Transverse colon (tissue), 4 donors: ENCODE data around the gene DNAJC28. TPM values are rescaled to one million over a fixed set of nuclear protein-coding genes. Genes with fewer than 3 reads are reported as not detected.

Experiments
- DNase-seq: peaks from one replicate; pipeline ENCODE4 v3.0.0-alpha.2; 2019
- H3K27ac ChIP-seq, 4 donors: fragments of 200-600 bp; sonication (generic); 2 replicates each; pipeline ENCODE4 v1.5.1; 2016 to 2018; ENCODE audit warnings: inconsistent platforms in 4 of 4
- H3K27me3 ChIP-seq: fragments of 200-600 bp; sonication (generic); 2 replicates; pipeline ENCODE4 v1.5.1; 2017; ENCODE audit warnings: inconsistent platforms
- H3K36me3 ChIP-seq, 4 donors: fragments of 200-600 bp; sonication (generic); 2 replicates each; pipeline ENCODE4 v1.5.1; 2017 to 2019; ENCODE audit warnings: inconsistent platforms in 4 of 4
- H3K4me1 ChIP-seq, 4 donors: fragments of 200-600 bp; sonication (generic); 2 replicates each; pipeline ENCODE4 v1.5.1; 2017 to 2020; ENCODE audit warnings: inconsistent platforms in 4 of 4
- H3K4me3 ChIP-seq, 4 donors: fragments of 200-600 bp; sonication (generic); 1 replicate in 1 of 4; 2 replicates in 3 of 4; pipeline versions ENCODE4 v1.5.1 to v1.6.1; 2017 to 2019; ENCODE audit warnings: inconsistent platforms in 4 of 4
- H3K9me3 ChIP-seq, 2 donors: fragments of 200-600 bp; sonication (generic); 2 replicates each; pipeline ENCODE4 v1.5.1; 2017 to 2019; ENCODE audit warnings: inconsistent platforms in 2 of 2
- EP300 ChIP-seq: sonication (generic); formaldehyde crosslinking; IDR thresholded peaks from one replicate; pipeline ENCODE4 v1.6.1; 2017; ENCODE audit warnings: antibody characterized with exemption, low read depth
- POLR2A ChIP-seq: fragments of 450-650 bp; IDR thresholded peaks from one replicate; pipeline ENCODE4 v1.6.1; 2016; ENCODE audit warnings: antibody characterized with exemption, mild to moderate bottlenecking, moderate library complexity
- POLR2AphosphoS5 ChIP-seq, 3 donors: sonication (generic); formaldehyde crosslinking; IDR thresholded peaks; one replicate each; pipeline ENCODE4 v1.6.1; 2016; ENCODE audit warnings: antibody characterized with exemption in 3 of 3
- WGBS, 2 donors: methylation state at CpG; one replicate each; pipeline ENCODE4 v1.1.5; 2018; ENCODE audit warnings: low coverage in 1 of 2; 5-methylcytosine and 5-hydroxymethylcytosine counted together
- in situ Hi-C, 4 donors: fragments of 200-750 bp; cut with MboI; loops; one replicate each; pipeline versions ENCODE4 v1.15.0 to v1.15.1; 2017; ENCODE audit warnings: low sequenced_read_pairs in 3 of 4, low pct_ligation_motif_present in 1 of 4, low pct_unique_long_range_greater_than_20kb in 1 of 4
- intact Hi-C: fragments of 100-400 bp; cut with DNase I; formaldehyde crosslinking; loops from one replicate; pipeline ENCODE4 v1.15.1; 2023; ENCODE audit warnings: low total_unique reads
- total RNA-seq, 4 donors: library from RNA; depleted of rRNA; stranded (reverse); fragments of >200 nt; gene quantifications; one replicate each; pipeline ENCODE4 v1.1.0, GENCODE V29; 2016
- TF ChIP-seq, protein P1 (sequence below), 5 experiments: fragments of 200-600 bp in 3 of 5; fragments of 450-650 bp in 2 of 5; sonication (generic) in 3 of 5; IDR thresholded peaks; 1 replicate in 2 of 5; 2 replicates in 3 of 5; pipeline ENCODE4 v1.5.1; 2016 to 2017; ENCODE audit warnings: antibody characterized with exemption in 5 of 5, inconsistent platforms in 3 of 5, mild to moderate bottlenecking in 2 of 5, moderate library complexity in 1 of 5

DNAJC28 gene
- total RNA-seq, 4 donors from 2014 or later: 3.0 to 3.7 TPM; not detected in 2

DNA sequence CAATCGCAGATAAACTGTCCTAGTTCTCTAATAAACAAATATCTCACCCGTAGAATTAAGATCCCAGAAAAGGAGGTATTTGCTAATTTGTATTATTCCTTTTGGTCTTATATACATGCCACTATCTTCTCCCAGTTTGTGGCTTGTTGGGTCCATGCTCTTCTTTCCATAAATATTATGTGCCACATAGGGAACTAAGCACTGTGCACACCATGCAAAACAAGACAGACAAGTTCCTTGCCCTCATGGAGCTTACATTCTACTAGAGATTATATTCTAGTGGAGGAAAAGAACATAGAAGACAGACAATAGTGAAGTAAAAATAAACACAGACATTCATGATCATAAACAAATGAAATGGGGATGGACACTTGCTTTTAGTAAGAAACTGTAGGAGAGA, 45.7 kb upstream of the DNAJC28 start:
- Histone ChIP-seq H3K27ac (no peak overlapping the region), H3K36me3 (peaks cover 0 to 37% (median 14%) of the 10 kb centered on the region in 4 donors), H3K4me3 (no peak overlapping the region), H3K4me1 (peaks cover 11 to 17% (median 16%) of the 10 kb centered on the region in 4 donors), H3K9me3 (no peaks in the 10 kb centered on the region), H3K27me3 (no peaks in the 10 kb centered on the region)
- intact Hi-C loops: no loop called here
- TF ChIP-seq EP300 (no peak), POLR2A (no peak), POLR2AphosphoS5 (IDR thresholded peaks at IDR 0.05) (no peak)
- TF ChIP-seq, protein P1, sequence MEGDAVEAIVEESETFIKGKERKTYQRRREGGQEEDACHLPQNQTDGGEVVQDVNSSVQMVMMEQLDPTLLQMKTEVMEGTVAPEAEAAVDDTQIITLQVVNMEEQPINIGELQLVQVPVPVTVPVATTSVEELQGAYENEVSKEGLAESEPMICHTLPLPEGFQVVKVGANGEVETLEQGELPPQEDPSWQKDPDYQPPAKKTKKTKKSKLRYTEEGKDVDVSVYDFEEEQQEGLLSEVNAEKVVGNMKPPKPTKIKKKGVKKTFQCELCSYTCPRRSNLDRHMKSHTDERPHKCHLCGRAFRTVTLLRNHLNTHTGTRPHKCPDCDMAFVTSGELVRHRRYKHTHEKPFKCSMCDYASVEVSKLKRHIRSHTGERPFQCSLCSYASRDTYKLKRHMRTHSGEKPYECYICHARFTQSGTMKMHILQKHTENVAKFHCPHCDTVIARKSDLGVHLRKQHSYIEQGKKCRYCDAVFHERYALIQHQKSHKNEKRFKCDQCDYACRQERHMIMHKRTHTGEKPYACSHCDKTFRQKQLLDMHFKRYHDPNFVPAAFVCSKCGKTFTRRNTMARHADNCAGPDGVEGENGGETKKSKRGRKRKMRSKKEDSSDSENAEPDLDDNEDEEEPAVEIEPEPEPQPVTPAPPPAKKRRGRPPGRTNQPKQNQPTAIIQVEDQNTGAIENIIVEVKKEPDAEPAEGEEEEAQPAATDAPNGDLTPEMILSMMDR (IDR thresholded peaks at IDR 0.05): no peak
- no peak for DNase-seq
- WGBS, 2 donors: 79 to 96% methylated on average over 2 of the region's 2 CpGs
- in situ Hi-C loops: no loop called here

GRCh38 chr21:33531007-33531406, 39.5 kb upstream of the DNAJC28 start:
- H3K36me3 ChIP-seq: peaks cover 0 to 70% (median 22%) of the 10 kb centered on the region in 4 donors

GRCh38 chr21:33522953-33523349, 31.4 kb upstream of the DNAJC28 start:
- H3K36me3 ChIP-seq: peaks cover 0 to 40% (median 9%) of the 10 kb centered on the region in 4 donors
- WGBS, 2 donors: 67 to 86% methylated on average over 1 of the region's 1 CpG

More at GRCh38 chr21:33531007-33531406, 39.5 kb upstream of the DNAJC28 start:
- Histone ChIP-seq H3K27ac (no peak overlapping the region), H3K9me3 (no peaks in the 10 kb centered on the region), H3K4me1 (no peaks in the 10 kb centered on the region), H3K27me3 (no peaks in the 10 kb centered on the region), H3K4me3 (no peak overlapping the region)
- in situ Hi-C loops: no loop called here
- intact Hi-C loops: no loop called here
- TF ChIP-seq EP300: no peak
- no peak for TF ChIP-seq POLR2AphosphoS5 (IDR thresholded peaks at IDR 0.05)
- no peak for TF ChIP-seq POLR2A
- TF ChIP-seq, protein P1 (IDR thresholded peaks at IDR 0.05): no peak
- DNase-seq: no peak
- 87 to 94% methylated on average over 3 of the region's 3 CpGs for WGBS, 2 donors

GRCh38 chr21:33522297-33522952, 30.9 kb upstream of the DNAJC28 start:
- Histone ChIP-seq H3K9me3 (no peaks in the 10 kb centered on the region), H3K4me3 (no peak overlapping the region), H3K36me3 (peaks cover 0 to 39% (median 9%) of the 10 kb centered on the region in 4 donors), H3K27ac (no peak overlapping the region), H3K4me1 (no peaks in the 10 kb centered on the region), H3K27me3 (no peaks in the 10 kb centered on the region)
- no peak for DNase-seq
- WGBS, 2 donors: 77 to 85% methylated on average over 5 of the region's 5 CpGs
- no peak for TF ChIP-seq EP300
- TF ChIP-seq, protein P1 (IDR thresholded peaks at IDR 0.05): no peak
- TF ChIP-seq POLR2A: no peak
- TF ChIP-seq POLR2AphosphoS5 (IDR thresholded peaks at IDR 0.05): no peak
- in situ Hi-C loops (no loop called here), intact Hi-C loops (no loop called here)

More at GRCh38 chr21:33522953-33523349, 31.4 kb upstream of the DNAJC28 start:
- intact Hi-C loops: no loop called here
- DNase-seq: no peak
- H3K4me3 ChIP-seq: no peak overlapping the region
- no peak overlapping the region for H3K27ac ChIP-seq
- in situ Hi-C loops: no loop called here
- no peaks in the 10 kb centered on the region for H3K9me3 ChIP-seq
- TF ChIP-seq POLR2AphosphoS5 (IDR thresholded peaks at IDR 0.05): no peak
- TF ChIP-seq, protein P1 (IDR thresholded peaks at IDR 0.05): no peak
- TF ChIP-seq POLR2A: no peak
- no peak for TF ChIP-seq EP300
- H3K4me1 ChIP-seq: no peaks in the 10 kb centered on the region
- H3K27me3 ChIP-seq: no peaks in the 10 kb centered on the region
